ENCODE measurements around the gene RPS6KA3.

- TF ChIP-seq POLR2A (IDR thresholded peaks at IDR 0.05; ENCODE audit: low read depth, low read length): no peak
- TF ChIP-seq TAF1 (IDR thresholded peaks at IDR 0.05; ENCODE audit: borderline replicate concordance, low read depth, low read length): no peak
- TF ChIP-seq POLR2AphosphoS5 (IDR thresholded peaks at IDR 0.05; ENCODE audit: low read depth, low read length): no peak
These were observed 106.8 kb downstream of the RPS6KA3 start for GRCh38 chrX:20159797-20160385.
